Panc1 (cell line): ENCODE results near the gene NOS1.

Experiments
- CTCF ChIP-seq: fragments of 450-650 bp; IDR thresholded peaks from 2 replicates; pipeline ENCODE4 v1.5.1; 2017; ENCODE audit warnings: mild to moderate bottlenecking
- POLR2AphosphoS5 ChIP-seq: IDR thresholded peaks from 2 replicates; pipeline ENCODE4 v1.6.1; 2012; ENCODE audit warnings: mild to moderate bottlenecking, low read depth, low read length, moderate library complexity
- REST ChIP-seq, 2 experiments: IDR thresholded peaks; 2 replicates each; pipeline ENCODE4 v1.6.1; 2011 to 2012; ENCODE audit warnings: low read depth in 2 of 2, control low read depth in 1 of 2, low read length in 1 of 2, mild to moderate bottlenecking in 1 of 2, moderate library complexity in 1 of 2; ENCODE audit not compliant: insufficient read depth in 1 of 2
- SIN3A ChIP-seq: IDR thresholded peaks from 2 replicates; pipeline ENCODE4 v1.6.1; 2012; ENCODE audit warnings: low read depth, mild to moderate bottlenecking, low read length, moderate library complexity, borderline replicate concordance; ENCODE audit not compliant: insufficient read depth
- TCF7L2 ChIP-seq: IDR thresholded peaks from 2 replicates; pipeline ENCODE4 v1.6.1; 2011; ENCODE audit warnings: mild to moderate bottlenecking, low read depth, low read length, inconsistent platforms

DNA sequence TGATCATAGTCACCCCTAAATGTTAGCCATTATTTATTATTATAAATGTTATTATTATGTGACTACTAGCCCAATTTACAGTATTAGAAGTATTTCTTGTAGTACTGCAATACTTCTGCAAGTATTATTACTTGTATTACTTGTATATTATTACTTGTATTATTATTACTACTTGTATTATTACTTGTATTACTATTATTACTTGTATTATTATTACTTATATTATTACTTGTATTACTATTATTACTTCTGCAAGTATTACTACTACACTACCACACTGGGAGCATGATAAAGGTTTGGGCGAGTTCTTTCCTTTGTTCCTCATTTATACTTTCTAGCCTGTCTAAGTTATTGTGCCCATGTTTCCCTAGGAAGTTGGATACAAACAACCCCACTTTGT is 67.9 kb downstream of the NOS1 start:
- no peak for TF ChIP-seq CTCF
- TF ChIP-seq REST (IDR thresholded peaks at IDR 0.05; ENCODE audit: insufficient read depth in 1 of 2, low read depth in 2 of 2, low read length in 1 of 2) = no peak
- TF ChIP-seq SIN3A = no peak
- TF ChIP-seq POLR2AphosphoS5 = no peak
- TF ChIP-seq TCF7L2 = no peak
